ENCODE results near the gene SLC9A8.

DNA sequence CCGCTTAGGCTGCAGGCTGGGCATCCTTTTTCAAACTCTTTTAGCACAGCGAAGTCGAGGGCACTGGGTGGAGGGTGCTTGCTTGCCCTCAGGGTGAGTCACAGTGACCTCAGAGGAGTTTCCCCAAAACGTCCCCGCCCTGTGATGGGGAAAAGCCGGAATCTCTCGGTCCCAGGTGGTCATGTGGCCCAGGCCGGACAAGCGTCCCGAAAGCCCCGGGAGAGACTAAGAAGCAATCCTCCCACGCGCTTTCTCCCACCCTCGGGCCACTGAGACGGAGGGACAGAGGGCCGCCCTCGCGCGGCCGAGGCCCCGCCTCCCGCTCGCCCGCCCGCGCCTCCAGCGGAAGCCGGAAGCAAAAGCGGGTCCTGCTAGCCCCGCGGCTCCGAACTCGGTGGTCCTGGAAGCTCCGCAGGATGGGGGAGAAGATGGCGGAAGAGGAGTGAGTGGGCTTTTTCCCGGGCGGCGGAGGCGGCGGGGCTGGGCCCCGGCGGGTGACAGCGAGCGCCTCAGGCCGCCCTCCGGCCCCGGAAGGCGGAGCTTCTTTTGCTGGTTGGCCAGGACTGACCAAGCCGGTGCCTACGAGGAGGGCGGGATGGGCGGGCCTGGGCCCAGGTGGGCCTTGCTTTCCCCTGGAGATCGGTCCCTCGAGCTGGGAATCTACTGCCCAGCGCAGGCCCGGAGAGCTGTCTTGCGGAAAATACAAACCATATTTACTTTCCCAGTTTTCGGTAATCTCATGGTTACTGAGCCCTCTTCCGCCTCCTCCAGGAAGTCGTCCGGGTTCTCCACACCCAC lies at the start of gene SLC9A8:
- TF ChIP-seq CTCF (IDR thresholded peaks at IDR 0.05; ENCODE audit: insufficient read depth, low read length, poor library complexity, severe bottlenecking) = no peak
- no peak for TF ChIP-seq EZH2phosphoT487 (conservative IDR thresholded peaks at IDR 0.05; ENCODE audit: low read length)
